DND-41 (cell line): ENCODE data around the gene SLC25A28.

Experiments used
- EZH2 ChIP-seq: IDR thresholded peaks from 3 replicates; pipeline ENCODE4 v1.6.1; 2012; ENCODE audit warnings: borderline replicate concordance, low read depth, mild to moderate bottlenecking, moderate library complexity, low read length, inconsistent platforms; ENCODE audit not compliant: severe bottlenecking
- TF ChIP-seq, protein P1 (sequence below): IDR thresholded peaks from 2 replicates; pipeline ENCODE4 v1.5.1; 2012; ENCODE audit warnings: borderline replicate concordance, low read length, moderate library complexity, mild to moderate bottlenecking; ENCODE audit not compliant: poor library complexity, severe bottlenecking; ENCODE audit errors: extremely low read depth

- TF ChIP-seq, protein P1, sequence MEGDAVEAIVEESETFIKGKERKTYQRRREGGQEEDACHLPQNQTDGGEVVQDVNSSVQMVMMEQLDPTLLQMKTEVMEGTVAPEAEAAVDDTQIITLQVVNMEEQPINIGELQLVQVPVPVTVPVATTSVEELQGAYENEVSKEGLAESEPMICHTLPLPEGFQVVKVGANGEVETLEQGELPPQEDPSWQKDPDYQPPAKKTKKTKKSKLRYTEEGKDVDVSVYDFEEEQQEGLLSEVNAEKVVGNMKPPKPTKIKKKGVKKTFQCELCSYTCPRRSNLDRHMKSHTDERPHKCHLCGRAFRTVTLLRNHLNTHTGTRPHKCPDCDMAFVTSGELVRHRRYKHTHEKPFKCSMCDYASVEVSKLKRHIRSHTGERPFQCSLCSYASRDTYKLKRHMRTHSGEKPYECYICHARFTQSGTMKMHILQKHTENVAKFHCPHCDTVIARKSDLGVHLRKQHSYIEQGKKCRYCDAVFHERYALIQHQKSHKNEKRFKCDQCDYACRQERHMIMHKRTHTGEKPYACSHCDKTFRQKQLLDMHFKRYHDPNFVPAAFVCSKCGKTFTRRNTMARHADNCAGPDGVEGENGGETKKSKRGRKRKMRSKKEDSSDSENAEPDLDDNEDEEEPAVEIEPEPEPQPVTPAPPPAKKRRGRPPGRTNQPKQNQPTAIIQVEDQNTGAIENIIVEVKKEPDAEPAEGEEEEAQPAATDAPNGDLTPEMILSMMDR, result no peak
- no peak for TF ChIP-seq EZH2
Measured at GRCh38 chr10:99611326-99611725, 8.9 kb downstream of the SLC25A28 start.
